Measurements from ENCODE around the gene LEUTX.
"Not testable (repeated sequence)": the region's sequence is repeated elsewhere in the genome, so short reads cannot be mapped to it uniquely, and the experiment has no call there.

Gene LEUTX

GRCh38 chr19:39752795-39753194 lies 25.9 kb upstream of the LEUTX start:
- no peak overlapping the region for H3K4me3 ChIP-seq (ENCODE audit: low read depth, low read length)
- TF ChIP-seq CTCF (IDR thresholded peaks at IDR 0.05; ENCODE audit: insufficient read depth, low read depth, low read length, missing control alignments) = no peak
- no peak for DNase-seq (ENCODE audit: low read depth)

GRCh38 chr19:39754544-39754943 lies 24.1 kb upstream of the LEUTX start:
- no peak for DNase-seq (ENCODE audit: low read depth)
- no peak for TF ChIP-seq CTCF (IDR thresholded peaks at IDR 0.05; ENCODE audit: insufficient read depth, low read depth, low read length, missing control alignments)
- H3K4me3 ChIP-seq (ENCODE audit: low read depth, low read length) = no peak overlapping the region

GRCh38 chr19:39754971-39755370 lies 23.7 kb upstream of the LEUTX start:
- H3K4me3 ChIP-seq (ENCODE audit: low read depth, low read length) = no peak overlapping the region
- no peak for DNase-seq (ENCODE audit: low read depth)
- no peak for TF ChIP-seq CTCF (IDR thresholded peaks at IDR 0.05; ENCODE audit: insufficient read depth, low read depth, low read length, missing control alignments)

GRCh38 chr19:39759457-39760184 lies 19.0 kb upstream of the LEUTX start:
- TF ChIP-seq CTCF (IDR thresholded peaks at IDR 0.05; ENCODE audit: insufficient read depth, low read depth, low read length, missing control alignments) = no peak
- H3K4me3 ChIP-seq (ENCODE audit: low read depth, low read length) = no peak overlapping the region
- DNase-seq (ENCODE audit: low read depth) = peak; percentile 74

- H3K4me3 ChIP-seq (ENCODE audit: low read depth, low read length); DNase-seq (ENCODE audit: low read depth): not testable (repeated sequence)
These were observed 16.8 kb upstream of the LEUTX start for GRCh38 chr19:39761851-39762250.

- peak; percentile 49 for DNase-seq (ENCODE audit: low read depth)
These were observed 13.3 kb upstream of the LEUTX start for GRCh38 chr19:39765091-39766076.

More at GRCh38 chr19:39765091-39766076, 13.3 kb upstream of the LEUTX start:
- peak; percentile 69 for TF ChIP-seq CTCF (IDR thresholded peaks at IDR 0.05; ENCODE audit: insufficient read depth, low read depth, low read length, missing control alignments)
- H3K4me3 ChIP-seq (ENCODE audit: low read depth, low read length) = no peak overlapping the region
